HG03354 (cell line): ENCODE measurements around the gene MRPS2.

ENCODE experiments used
- ATAC-seq: cut with Tn5 transposase; IDR thresholded peaks from one replicate; pipeline ENCODE4 v1.9.1; 2021; ENCODE audit warnings: mild to moderate bottlenecking; ENCODE audit not compliant: unreplicated experiment, poor library complexity, severe bottlenecking

MRPS2 gene

GRCh38 chr9:135550344-135550918 is 49.9 kb downstream of the MRPS2 start:
- no peak for ATAC-seq

GRCh38 chr9:135551031-135551430 is 50.5 kb downstream of the MRPS2 start:
- ATAC-seq = no peak

GRCh38 chr9:135551456-135551855 is 51.0 kb downstream of the MRPS2 start:
- no peak for ATAC-seq

- no peak for ATAC-seq
These were observed 51.7 kb downstream of the MRPS2 start for GRCh38 chr9:135552021-135552697.

- no peak for ATAC-seq
These were observed 52.3 kb downstream of the MRPS2 start for GRCh38 chr9:135552698-135553171.
